Effector CD4-positive, alpha-beta T cell (primary cell): ENCODE data around the gene UBE2R2.

Experiments
- DNase-seq: peaks from one replicate; pipeline ENCODE4 v3.0.0-alpha.2; 2020

The UBE2R2 gene

GRCh38 chr9:33885948-33886347 is 69.0 kb downstream of the UBE2R2 start:
- no peak for DNase-seq

GRCh38 chr9:33893861-33894260 is 76.9 kb downstream of the UBE2R2 start:
- no peak for DNase-seq

GRCh38 chr9:33894316-33894715 is 77.4 kb downstream of the UBE2R2 start:
- no peak for DNase-seq

- no peak for DNase-seq
These were observed 86.3 kb downstream of the UBE2R2 start for GRCh38 chr9:33903157-33903780.

GRCh38 chr9:33905137-33905536 is 88.2 kb downstream of the UBE2R2 start:
- DNase-seq, result no peak

- DNase-seq, result no peak
These were observed 89.8 kb downstream of the UBE2R2 start for GRCh38 chr9:33906769-33907168.

- DNase-seq, result no peak
These were observed 90.4 kb downstream of the UBE2R2 start for GRCh38 chr9:33907347-33907746.

- DNase-seq, result no peak
These were observed 91.2 kb downstream of the UBE2R2 start for GRCh38 chr9:33908114-33908513.

- no peak for DNase-seq
These were observed 91.8 kb downstream of the UBE2R2 start for GRCh38 chr9:33908749-33909148.

GRCh38 chr9:33913541-33913940 is 96.6 kb downstream of the UBE2R2 start:
- no peak for DNase-seq

GRCh38 chr9:33914887-33915628 is 98.1 kb downstream of the UBE2R2 start:
- DNase-seq, result no peak

- no peak for DNase-seq
These were observed 100.1 kb downstream of the UBE2R2 start for GRCh38 chr9:33917036-33917435.

- DNase-seq, result no peak
These were observed 102.4 kb downstream of the UBE2R2 start for GRCh38 chr9:33919276-33919897.

GRCh38 chr9:33921967-33922895 is 105.3 kb downstream of the UBE2R2 start:
- DNase-seq, result no peak

- no peak for DNase-seq
These were observed 106.1 kb downstream of the UBE2R2 start for GRCh38 chr9:33923079-33923478.

GRCh38 chr9:33923998-33924701 is 107.2 kb downstream of the UBE2R2 start:
- no peak for DNase-seq

- DNase-seq, result no peak
These were observed 108.2 kb downstream of the UBE2R2 start for GRCh38 chr9:33924978-33925797.

GRCh38 chr9:33926746-33927485 is 110.0 kb downstream of the UBE2R2 start:
- no peak for DNase-seq

- no peak for DNase-seq
These were observed 110.7 kb downstream of the UBE2R2 start for GRCh38 chr9:33927694-33928093.

- no peak for DNase-seq
These were observed 114.4 kb downstream of the UBE2R2 start for GRCh38 chr9:33931326-33931725.
